Calu3 (cell line): ENCODE measurements around the gene HS6ST3. TPM values are rescaled to one million over a fixed set of nuclear protein-coding genes. Genes with fewer than 3 reads are reported as not detected.

Source experiments
- BruUV-seq: library from RNA; stranded (reverse); fragments of 400-500 nt; replicated peaks from 2 replicates; lab custom pipeline; 2021; lab: Mats Ljungman, UMichigan
- CTCF ChIA-PET: fragments of 300-600 bp; sonication (Branson Sonifier 250); formaldehyde crosslinking; loops from one replicate; lab custom pipeline; 2022; ENCODE audit warnings: antibody characterized with exemption; lab: Charles Lee
- DNase-seq: peaks from one replicate; pipeline ENCODE4 v3.0.0; 2022
- H3K27ac Mint-ChIP-seq: one replicate; pipeline ENCODE4 v1.8.0; 2022; ENCODE audit warnings: mixed read lengths; ENCODE audit not compliant: unreplicated experiment
- H3K27me3 Mint-ChIP-seq: one replicate; pipeline ENCODE4 v1.8.0; 2022; ENCODE audit warnings: mixed read lengths; ENCODE audit not compliant: unreplicated experiment
- H3K36me3 Mint-ChIP-seq: one replicate; pipeline ENCODE4 v1.8.0; 2022; ENCODE audit warnings: mild to moderate bottlenecking, moderate library complexity, mixed read lengths; ENCODE audit not compliant: insufficient read depth, unreplicated experiment
- H3K4me1 Mint-ChIP-seq: one replicate; pipeline ENCODE4 v1.8.0; 2022; ENCODE audit warnings: mild to moderate bottlenecking, low read depth, mixed read lengths; ENCODE audit not compliant: unreplicated experiment
- H3K4me3 Mint-ChIP-seq: one replicate; pipeline ENCODE4 v1.8.0; 2022; ENCODE audit warnings: mild to moderate bottlenecking, low read depth, moderate library complexity, mixed read lengths; ENCODE audit not compliant: unreplicated experiment
- H3K9me3 Mint-ChIP-seq: one replicate; pipeline ENCODE4 v1.8.0; 2022; ENCODE audit warnings: low read depth, mixed read lengths; ENCODE audit not compliant: unreplicated experiment
- CTCF ChIP-seq: fragments of 200-600 bp; IDR thresholded peaks from one replicate; pipeline ENCODE4 v1.8.0; 2022; ENCODE audit warnings: antibody characterized with exemption; ENCODE audit not compliant: unreplicated experiment
- intact Hi-C: fragments of 100-400 bp; cut with micrococcal nuclease; formaldehyde crosslinking; loops from one replicate; pipeline ENCODE4 v1.10.0; 2022; ENCODE audit not compliant: unreplicated experiment
- total RNA-seq: library from RNA; stranded (reverse); gene quantifications from 2 replicates; pipeline ENCODE4 v1.2.3, GENCODE V29; 2022

The HS6ST3 gene
- total RNA-seq, 1 experiment from 2014 or later, result not detected

- no peak overlapping the region for H3K4me3 Mint-ChIP-seq
- H3K27me3 Mint-ChIP-seq, result no peaks in the 10 kb centered on the region
- no peak for TF ChIP-seq CTCF
- intact Hi-C loops, result no loop called here
- no peaks in the 10 kb centered on the region for H3K4me1 Mint-ChIP-seq
- H3K9me3 Mint-ChIP-seq, result no peaks in the 10 kb centered on the region
- no peak for DNase-seq
- CTCF ChIA-PET, result no interaction called here
- no peaks in the 10 kb centered on the region for H3K36me3 Mint-ChIP-seq
- no peak overlapping the region for H3K27ac Mint-ChIP-seq
- no TSS peak for BruUV-seq
Measured at GRCh38 chr13:96672016-96672415, 582.1 kb downstream of the HS6ST3 start.

- no peak for DNase-seq
- no peak overlapping the region for H3K4me3 Mint-ChIP-seq
- no peaks in the 10 kb centered on the region for H3K4me1 Mint-ChIP-seq
- no peaks in the 10 kb centered on the region for H3K27me3 Mint-ChIP-seq
- H3K9me3 Mint-ChIP-seq, result no peaks in the 10 kb centered on the region
- no TSS peak for BruUV-seq
- H3K36me3 Mint-ChIP-seq, result no peaks in the 10 kb centered on the region
- no peak overlapping the region for H3K27ac Mint-ChIP-seq
- TF ChIP-seq CTCF, result no peak
- intact Hi-C loops, result no loop called here
- CTCF ChIA-PET, result no interaction called here
Measured at GRCh38 chr13:96673825-96674224, 583.9 kb downstream of the HS6ST3 start.

GRCh38 chr13:96677029-96677428, 587.1 kb downstream of the HS6ST3 start:
- CTCF ChIA-PET, result no interaction called here
- no peak overlapping the region for H3K27ac Mint-ChIP-seq
- DNase-seq, result no peak
- TF ChIP-seq CTCF, result no peak
- no peaks in the 10 kb centered on the region for H3K9me3 Mint-ChIP-seq
- no TSS peak for BruUV-seq
- intact Hi-C loops, result no loop called here
- H3K4me1 Mint-ChIP-seq, result no peaks in the 10 kb centered on the region
- H3K36me3 Mint-ChIP-seq, result no peaks in the 10 kb centered on the region
- H3K4me3 Mint-ChIP-seq, result no peak overlapping the region
- H3K27me3 Mint-ChIP-seq, result peaks cover 7% of the 10 kb centered on the region

- Mint-ChIP-seq H3K27me3 (peaks cover 7% of the 10 kb centered on the region), H3K36me3 (no peaks in the 10 kb centered on the region), H3K9me3 (no peaks in the 10 kb centered on the region), H3K27ac (no peak overlapping the region), H3K4me3 (no peak overlapping the region), H3K4me1 (no peaks in the 10 kb centered on the region)
- intact Hi-C loops, result no loop called here
- DNase-seq, result no peak
- CTCF ChIA-PET, result no interaction called here
- no TSS peak for BruUV-seq
- TF ChIP-seq CTCF, result no peak
Measured at GRCh38 chr13:96678801-96679200, 588.9 kb downstream of the HS6ST3 start.

GRCh38 chr13:96680898-96681297, 591.0 kb downstream of the HS6ST3 start:
- Mint-ChIP-seq H3K9me3 (no peaks in the 10 kb centered on the region), H3K27ac (no peak overlapping the region), H3K4me3 (no peak overlapping the region), H3K27me3 (peaks cover 7% of the 10 kb centered on the region), H3K4me1 (no peaks in the 10 kb centered on the region), H3K36me3 (no peaks in the 10 kb centered on the region)
- CTCF ChIA-PET, result no interaction called here
- intact Hi-C loops, result no loop called here
- no peak for TF ChIP-seq CTCF
- BruUV-seq, result no TSS peak
- no peak for DNase-seq
